Measurements from ENCODE around the gene MTG1.
"Not testable (repeated sequence)": the region's sequence is repeated elsewhere in the genome, so short reads cannot be mapped to it uniquely, and the experiment has no call there.

The MTG1 gene

DNA sequence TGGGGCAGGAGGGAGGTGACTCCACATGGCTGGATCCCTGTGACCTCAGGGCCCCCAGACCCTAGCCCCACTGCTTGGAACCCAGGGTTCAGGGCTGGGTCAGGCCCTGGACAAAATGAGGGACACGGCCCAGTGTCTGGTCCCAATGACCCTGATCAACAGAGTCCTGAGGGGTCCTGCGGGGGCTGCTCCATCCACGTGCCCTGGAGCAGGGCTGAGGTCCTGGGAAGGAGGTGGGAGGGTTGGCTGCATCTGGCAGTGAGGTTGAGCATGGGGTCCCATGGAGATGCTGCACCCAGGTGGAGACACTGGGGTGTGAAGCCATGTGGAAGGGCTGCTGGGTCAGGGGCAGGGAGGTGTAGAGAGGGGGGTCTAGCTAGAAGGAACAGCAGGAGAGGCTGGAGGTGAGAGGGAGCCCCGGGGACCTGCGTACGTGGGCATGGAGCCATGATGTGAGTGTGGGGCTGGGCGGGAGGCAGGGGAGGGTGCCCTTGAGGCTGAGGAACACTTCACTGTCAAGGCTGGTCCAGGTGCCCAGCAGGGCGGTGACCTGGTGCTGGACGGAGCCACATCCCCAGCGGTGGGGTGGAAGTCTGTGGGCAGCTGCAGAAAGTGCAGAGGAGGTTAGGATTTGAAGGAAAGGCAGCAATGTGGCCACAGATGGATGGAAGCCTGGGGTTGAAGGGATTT lies 60.4 kb downstream of the MTG1 start:
- no peak for DNase-seq

DNA sequence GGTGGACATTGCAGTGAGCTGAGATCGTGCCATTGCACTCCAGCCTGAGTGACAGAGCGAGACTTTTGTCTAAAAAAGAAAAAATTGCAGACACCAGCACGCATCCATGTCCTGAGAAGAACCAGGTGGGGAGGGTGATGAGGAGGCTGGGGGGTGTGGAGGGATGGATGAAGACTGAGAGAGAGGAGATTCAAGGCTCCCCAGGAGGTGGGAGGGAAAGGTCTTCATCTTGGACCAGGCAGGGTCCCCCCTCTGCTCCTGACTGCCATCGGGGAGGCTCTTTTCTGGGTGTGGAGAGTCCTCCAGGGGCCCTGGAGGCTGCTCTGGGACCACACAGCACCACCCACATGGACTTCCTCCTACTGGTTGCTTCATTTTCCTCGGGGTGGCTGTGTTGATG lies 61.2 kb downstream of the MTG1 start:
- DNase-seq, result no peak

DNA sequence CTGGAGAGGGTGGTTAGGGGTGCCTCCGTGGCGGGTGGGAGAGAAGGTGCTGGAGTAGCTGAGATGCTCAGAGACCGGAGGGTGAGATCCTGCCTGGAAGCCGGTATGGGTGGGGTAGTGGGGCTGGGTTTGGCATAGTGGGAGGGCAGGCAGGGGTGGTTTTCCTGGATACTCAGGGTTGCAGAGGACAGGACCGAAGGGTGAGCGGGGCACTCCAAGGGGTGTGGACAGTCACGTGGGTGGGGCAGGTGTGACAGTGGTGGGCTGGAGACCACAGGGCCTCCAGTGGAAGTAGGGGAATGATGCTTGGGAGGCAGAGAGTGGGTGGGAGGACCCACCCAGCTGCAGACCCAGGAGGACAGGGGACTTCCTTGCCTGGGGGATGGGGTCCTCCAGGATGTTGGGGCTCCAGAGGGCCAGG lies 61.7 kb downstream of the MTG1 start:
- DNase-seq, result no peak

DNA sequence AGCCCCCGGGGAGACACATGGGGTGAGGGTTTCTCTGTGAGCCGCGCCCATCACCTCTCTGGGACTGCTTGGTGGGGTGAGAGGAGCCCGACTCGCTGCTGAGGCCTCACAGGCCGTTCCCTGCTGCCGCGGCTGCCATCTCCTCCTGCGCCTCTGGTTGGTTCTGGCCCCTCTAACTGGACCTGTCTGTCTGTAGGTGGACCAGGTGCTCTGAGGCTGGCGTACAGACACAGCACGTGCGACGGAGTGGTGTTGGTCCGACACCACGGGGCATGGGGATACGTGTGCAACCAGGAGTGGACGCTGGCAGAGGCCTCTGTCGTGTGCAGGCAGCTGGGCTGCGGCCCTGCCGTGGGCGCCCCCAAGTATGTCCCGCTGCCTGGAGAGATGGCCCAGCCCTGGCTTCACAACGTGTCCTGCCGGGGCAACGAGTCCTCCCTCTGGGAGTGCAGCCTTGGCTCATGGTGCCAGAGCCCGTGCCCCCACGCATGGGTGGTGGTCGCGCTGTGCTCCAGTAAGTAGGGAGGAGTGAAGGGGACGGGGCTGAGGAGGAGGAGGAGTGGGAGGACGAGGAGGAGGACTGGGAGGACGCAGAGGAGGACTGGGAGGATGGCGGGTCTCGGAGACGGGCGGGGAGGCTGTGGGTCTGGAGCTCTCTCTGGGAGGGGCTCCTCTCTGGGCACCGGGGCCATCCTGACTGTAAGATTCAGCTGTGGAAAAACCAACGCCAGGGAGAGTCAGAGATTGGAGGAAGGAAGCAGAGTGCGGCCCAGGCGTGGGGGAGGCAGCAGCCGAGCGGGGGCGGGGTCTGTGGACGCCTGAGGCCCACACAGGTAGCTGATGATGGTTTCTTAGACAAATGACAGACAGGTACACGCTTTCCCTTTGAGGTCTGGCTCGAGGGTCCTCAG lies 62.3 kb downstream of the MTG1 start:
- DNase-seq, result no peak

DNA sequence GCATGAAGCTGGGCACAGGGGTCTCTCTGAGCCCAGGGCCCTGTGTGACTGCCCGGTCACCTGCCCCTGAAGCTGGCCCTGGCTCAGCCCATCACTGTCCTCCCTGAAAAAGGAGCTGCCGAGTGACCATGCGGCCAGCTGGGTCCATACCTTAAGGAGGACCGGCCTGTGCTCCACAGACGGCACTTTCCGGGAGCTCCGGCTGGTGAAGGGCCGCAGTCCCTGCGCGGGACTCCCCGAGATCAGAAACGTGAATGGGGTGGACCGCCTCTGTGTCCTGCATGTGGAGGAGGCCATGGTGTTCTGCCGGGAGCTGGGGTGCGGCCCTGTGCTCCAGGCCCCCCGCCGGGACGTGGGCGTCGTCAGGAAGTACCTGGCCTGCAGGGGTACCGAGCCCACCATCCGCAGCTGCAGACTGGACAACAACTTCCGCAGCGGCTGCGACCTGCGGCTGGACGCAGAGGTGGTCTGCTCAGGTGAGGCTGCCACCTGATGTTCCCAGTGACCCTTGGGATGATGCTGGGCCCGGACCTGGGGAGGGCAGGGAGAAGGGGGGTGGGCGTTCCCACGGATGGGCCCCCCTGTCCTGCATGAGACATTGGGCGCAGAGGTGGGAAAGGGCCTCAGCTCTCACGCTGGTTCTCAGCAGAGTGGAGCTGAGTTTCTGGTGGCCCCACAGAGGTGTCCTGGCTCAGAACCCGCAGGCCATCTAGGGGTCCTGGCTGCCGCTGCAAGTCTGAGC lies 63.3 kb downstream of the MTG1 start:
- DNase-seq, result no peak

DNA sequence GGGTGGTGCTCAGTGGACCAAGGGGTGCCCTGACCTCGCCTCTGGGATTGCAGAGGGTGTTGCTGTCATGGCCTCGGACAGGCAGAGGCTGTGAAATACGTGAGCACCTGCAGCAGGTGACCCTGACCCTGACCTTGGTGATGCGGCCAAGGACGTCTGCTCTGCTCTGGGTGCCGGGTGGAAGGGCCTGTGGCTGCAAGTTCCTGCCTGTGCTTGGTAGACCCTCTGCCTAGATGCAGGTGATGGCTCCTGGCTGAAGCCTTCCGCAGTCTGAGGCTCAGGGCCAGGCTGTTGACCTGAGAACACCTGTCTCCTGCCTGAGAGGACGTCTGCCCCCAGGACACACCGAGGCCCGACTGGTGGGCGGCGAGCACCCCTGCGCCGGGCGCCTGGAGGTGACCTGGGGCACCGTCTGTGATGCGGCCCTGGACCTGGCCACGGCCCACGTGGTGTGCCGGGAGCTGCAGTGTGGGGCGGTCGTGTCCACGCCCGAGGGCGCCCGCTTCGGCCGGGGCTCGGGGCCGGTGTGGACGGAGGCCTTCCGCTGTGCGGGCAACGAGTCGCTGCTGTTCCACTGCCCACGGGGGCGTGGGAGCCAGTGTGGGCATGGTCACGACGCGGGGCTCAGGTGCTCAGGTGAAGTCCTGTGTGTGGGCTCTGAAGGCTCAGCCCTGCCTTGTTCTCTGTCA lies 64.2 kb downstream of the MTG1 start:
- no peak for DNase-seq

DNA sequence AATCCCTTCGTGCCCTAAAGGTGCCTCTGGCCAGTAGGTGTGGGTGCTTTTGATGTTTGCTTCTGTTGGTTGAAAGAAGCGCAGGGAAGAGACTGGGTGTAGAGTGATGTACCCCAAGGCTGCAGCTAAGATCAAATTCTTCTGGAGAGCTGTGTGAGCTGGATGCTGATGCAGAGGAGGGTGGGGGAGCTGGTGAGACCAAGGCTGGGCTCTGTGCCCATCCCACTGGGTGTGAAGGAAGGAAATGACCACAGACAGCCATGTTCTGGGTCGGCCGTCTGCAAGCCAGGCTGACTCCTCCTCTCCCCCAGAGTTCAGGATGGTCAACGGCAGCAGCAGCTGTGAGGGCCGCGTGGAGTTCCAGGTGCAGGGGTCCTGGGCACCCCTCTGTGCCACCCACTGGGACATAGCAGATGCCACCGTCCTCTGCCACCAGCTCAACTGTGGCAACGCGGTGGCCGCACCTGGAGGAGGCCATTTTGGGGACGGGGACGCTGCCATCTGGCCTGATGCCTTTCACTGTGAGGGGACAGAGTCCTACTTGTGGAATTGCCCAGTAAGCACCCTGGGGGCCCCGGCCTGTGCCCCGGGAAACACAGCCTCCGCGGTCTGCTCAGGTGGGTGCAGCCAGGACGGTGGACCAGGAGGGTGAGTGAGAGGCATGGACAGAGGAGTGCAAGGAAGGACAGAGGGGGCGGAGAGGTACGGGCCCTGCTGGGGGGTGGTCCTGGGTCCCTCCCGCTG lies 64.9 kb downstream of the MTG1 start:
- DNase-seq, result no peak

DNA sequence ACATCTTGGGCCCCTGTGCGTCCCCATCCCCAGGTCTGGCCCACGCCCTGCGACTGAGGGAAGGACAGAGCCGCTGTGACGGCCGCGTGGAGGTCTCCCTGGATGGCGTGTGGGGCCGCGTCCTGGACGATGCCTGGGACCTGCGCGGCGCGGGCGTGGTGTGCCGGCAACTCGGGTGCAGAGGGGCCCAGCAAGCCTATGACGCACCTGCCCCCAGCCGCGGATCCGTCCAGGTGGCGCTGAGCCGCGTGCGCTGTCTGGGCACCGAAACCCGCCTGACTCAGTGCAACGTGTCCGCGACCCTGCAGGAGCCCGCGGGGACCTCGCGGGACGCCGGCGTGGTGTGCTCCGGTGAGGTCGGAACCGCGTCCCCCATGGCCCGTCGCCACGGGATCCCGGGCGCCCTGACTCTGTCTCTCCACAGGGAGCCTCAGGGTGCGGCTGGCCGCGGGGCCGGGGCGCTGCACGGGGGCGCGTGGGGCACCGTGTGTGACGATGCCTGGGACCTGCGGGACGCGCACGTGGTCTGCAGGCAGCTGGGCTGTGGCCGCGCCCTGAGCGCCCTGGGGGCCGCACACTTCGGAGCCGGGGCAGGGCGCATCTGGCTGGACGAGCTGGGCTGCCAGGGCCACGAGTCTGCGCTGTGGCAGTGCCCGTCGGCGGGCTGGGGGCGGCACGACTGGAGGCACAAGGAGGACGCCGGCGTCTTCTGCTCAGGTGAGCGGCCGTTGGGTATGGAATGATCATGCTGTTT lies 65.7 kb downstream of the MTG1 start:
- no peak for DNase-seq

DNA sequence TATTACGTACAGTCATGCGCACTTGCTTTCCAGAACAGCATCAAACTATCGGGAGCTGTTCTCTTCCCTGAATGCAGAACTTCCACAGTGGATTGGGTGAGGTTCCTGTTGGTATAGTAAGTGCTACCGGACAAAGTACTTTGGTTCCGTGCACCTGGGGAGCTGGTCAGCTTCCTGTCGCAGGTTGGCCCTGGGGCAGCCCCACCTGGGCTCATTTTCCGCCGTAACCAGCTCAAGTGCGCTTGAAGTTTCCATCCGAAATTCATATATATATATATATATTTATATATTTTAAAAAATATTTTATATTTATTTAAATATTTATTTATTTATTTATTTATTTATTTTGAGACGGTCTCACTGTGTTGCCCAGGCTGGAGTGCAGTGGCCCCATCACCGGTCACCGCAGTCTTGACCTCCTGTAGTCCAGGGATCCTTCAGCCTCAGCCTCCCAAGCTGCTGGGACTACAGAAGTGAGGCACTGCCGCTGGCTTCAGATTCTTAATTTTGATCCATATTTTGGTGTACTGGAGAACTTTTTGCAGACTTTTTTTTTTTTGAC lies 66.3 kb downstream of the MTG1 start:
- DNase-seq, result no peak

DNA sequence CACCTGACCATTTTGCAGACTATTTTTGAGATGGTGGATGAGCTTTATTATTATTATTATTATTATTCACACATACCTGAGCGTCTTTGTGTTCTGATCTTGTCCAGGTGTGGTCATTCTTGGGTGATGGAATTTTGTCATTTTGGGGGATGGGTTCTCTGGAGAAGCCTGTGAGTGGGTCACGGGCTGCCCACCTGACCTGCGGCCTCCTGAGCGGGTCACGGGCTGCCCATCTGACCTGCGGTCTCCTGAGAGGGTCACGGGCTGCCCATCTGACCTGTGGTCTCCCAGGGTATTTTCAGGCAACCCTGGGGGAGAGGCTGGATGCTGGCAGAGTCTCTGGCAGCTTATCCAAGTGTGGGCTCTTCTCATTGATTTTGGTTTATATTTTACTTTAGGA lies 67.1 kb downstream of the MTG1 start:
- DNase-seq, result no peak

DNA sequence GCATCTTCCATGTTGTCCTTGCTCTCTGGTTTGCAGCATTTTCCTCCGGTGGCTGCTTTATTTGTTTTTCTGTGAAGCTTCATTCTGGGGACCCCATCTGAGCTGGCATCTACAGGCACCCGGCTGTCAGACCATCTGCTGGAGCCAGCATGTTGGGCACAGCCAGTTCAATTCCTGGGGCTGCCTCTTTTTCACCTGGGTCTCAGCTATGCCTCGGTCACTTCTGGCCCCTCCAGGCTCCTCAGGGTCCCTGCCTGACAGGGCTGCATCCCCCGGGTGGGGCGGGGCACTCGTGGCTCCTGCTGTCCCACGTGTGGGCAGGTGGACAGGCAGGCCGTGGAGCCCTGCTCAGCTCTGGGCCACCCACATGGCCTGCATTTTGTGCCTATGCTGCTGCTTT lies 67.9 kb downstream of the MTG1 start:
- no peak for DNase-seq

DNA sequence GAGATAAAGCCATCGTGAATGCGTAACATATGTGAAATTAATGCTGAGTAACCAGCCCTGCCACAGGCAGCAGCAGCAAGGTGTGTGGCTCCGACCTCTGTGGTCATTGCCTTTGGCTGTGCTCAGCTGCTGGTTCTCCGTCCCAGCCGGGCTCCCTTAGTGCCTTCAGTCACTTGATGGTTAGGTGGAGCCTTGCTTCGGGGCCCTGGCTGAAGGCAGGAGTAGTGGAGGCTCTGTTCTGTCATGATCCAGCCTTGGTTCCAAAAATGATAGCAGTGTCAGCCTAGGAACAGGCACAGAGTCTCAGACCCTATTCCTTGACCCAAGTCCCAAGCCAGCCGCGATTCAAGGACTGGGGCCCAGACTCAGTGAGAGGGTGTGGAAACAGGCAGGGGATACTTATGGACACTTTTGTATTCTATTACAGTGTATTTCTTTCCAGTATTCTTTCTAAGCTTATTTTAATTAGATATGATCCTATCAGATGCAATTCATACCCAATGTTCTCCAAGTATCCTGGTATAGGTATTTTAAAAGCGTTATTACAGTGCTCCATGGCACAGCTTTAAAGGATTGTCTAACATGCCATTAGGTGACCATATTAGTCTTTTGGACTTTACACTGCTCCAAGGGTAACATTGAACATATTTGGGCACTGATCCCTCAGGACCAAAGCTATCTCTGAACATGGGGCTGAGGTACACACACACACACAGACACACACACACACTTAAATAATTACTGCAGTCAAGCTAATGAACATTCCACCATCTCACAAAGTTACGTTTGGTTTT lies 68.8 kb downstream of the MTG1 start:
- no peak for DNase-seq

DNA sequence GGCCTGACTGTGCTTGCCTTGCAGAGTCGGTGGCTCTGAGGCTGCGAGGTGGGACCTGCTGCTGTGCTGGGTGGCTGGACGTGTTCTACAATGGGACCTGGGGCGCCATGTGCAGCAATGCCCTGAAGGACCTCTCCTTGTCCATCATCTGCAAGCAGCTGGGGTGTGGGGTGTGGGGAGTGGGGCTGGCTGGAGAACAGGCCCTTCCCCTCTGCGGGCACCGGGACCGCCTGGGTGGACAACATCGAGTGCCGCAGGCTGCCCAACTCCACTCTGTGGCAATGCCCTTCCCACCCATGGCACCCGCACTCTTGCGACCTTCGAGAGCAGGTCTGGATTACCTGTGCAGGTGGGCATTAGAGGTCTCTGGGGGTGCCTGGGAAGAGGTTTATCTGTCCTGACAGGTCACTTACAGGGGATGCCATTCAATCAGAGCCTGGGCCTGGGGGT lies 70.7 kb downstream of the MTG1 start:
- DNase-seq, result no peak

DNA sequence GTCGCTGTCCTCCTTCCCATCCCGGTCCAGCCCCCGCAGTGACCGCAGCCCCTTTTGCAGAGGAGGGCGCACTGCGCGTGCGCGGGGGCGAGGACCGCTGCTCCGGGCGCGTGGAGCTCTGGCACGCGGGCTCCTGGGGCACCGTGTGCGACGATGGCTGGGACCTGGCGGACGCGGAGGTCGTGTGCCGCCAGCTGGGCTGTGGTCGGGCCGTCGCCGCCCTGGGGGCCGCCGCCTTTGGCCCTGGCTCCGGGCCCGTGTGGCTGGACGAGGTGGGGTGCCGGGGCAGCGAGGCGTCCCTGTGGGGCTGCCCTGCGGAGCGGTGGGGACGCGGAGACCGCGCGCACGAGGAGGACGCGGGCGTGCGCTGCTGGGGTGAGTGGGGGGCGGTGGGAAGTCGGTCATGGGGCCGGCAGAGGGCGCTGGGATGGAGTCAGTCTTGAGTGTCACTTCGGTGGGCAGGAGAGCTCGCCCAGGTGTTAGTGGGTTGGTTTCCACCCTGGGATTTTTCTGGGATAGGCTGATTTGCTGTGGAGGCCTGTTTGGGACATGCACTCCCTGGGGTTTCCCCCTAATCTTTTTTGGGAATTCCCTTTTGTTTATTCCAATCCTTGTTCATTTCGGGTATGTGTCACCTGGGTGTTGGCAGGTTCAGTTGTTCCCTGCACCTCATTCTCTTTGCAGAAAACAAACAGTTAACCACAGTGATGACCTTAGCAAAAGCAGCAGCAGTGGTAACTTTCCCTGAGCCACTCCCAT lies 71.4 kb downstream of the MTG1 start:
- no peak for DNase-seq

DNA sequence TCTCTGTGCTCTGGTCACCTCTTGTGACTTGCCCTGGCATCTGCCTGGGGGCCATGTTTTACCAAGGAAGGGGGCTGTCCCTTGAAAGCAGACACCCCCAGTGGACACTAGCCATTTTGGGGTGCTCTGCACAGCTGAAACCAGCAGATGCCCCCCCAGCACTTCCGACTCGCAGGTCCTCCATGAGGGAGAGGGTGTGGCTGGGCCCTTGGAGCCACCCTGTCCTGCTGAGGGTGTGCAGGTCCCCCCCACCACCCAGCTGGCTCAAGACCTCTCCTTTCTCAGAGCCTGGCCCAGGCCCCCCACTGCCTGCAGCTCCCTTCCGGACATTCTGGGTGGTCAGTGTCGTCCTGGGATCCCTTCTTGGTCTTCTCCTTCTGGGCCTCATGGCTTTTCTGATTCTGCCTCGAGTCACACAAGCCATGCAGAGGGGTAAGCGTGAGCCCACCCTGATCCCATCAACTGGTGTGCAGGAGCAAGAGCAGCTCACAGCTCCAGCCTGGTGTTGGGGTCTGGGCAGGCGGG lies 72.1 kb downstream of the MTG1 start:
- no peak for DNase-seq

DNA sequence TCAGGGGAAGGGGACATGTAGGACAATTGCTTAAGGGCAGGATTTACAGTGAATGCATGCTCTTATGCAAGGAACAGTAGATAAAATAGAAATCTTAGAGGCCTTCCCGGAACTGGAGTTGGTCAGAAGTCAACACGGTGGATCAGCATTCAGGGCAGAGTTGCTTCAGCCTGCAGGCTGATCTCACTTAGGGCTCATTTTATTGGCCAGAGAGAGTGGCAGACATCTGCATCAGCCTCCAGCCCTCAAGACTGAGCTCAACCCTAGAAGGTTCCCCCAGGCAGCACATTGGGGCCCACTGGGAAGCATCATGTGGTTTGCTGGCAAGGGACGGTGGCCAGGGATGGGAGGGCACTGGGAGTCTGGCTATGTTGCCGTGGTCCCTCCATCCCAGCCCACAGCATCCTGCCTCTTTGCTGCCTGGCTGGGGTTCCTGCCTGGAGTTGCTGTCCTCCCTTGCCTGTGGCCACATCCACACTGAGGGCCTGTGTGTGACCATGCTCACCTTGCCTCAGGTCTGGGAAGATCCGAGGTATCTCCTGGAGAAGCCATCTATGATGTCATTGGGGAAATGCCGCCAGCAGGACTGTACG lies 72.8 kb downstream of the MTG1 start:
- DNase-seq, result no peak

DNA sequence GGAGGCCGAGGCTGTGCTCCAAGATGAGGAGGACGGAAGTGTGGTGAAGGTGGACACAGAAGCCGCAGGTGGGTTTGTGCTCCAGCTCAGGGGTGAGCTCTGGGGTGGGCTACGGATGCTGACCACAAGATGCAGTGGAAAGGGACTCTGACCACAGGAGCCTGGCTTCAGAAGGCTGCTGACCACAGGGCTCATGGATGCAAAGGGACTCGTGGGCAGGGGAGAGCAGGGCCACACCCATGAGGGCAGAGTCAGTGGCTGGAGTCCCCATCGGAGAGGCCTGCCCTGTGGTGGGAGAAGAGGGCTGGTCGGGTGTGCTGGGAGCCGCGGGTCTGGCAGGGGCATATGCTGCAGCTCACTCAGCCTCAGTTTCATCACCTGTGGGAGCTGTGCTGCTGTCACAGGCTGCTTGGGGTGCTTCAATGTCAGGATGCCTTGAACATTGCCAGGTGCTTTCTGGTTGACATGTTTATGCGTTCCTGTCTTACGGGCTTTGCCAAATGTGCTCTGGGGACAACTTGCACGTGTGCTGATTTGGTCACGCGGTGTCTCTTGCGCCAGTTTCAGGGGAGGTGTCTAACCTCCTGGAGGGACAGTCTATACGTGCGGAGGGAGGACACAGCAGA lies 73.4 kb downstream of the MTG1 start:
- no peak for DNase-seq

DNA sequence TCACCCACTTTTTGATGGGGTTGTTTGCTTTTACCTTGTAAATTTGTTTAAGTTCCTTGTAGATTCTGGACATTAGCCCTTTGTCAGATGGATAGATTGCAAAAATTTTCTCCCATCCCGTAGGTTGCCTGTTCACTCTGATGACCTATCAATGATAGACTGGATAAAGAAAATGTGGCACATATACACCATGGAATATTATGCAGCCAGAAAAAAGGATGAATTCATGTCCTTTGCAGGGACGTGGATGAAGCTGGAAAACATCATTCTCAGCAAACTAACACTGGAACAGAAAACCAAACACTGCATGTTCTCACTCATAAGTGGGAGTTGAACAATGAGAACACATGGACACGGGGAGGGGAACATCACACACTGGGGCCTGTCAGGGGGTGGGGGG lies 75.2 kb downstream of the MTG1 start:
- DNase-seq, result not testable (repeated sequence)
